ENCODE measurements around the gene KIAA1958. TPM values are rescaled to one million over a fixed set of nuclear protein-coding genes. Genes with fewer than 3 reads are reported as not detected.

The KIAA1958 gene
- total and polyA plus RNA-seq, 2 of the 4 experiments (the other 2 are of a cell fraction): 0.65 to 1.8 TPM

- no peak overlapping the region for H3K4ac ChIP-seq (ENCODE audit: low read depth, low read length)
- no TSS peak for BruUV-seq (replicated peaks)
- H3K4me1 ChIP-seq (ENCODE audit: control insufficient read depth, insufficient read depth, low read length): no peaks in the 10 kb centered on the region
- H2AK5ac ChIP-seq (ENCODE audit: low read depth, low read length): no peak overlapping the region
- ChIA-PET POLR2A (ENCODE audit: unreplicated experiment) (no interaction called here), CTCF (no interaction called here)
- no peak overlapping the region for H2BK120ac ChIP-seq (ENCODE audit: low read depth, low read length)
- H3K27ac ChIP-seq (ENCODE audit: insufficient read depth, low read length): no peak overlapping the region
- no peak overlapping the region for H4K5ac ChIP-seq (ENCODE audit: low read depth, low read length)
- H3K56ac ChIP-seq (ENCODE audit: extremely low read depth, insufficient read depth, low read length): no peak overlapping the region
- H2AFZ ChIP-seq (replicated peaks; ENCODE audit: low read length, poor library complexity): no peak overlapping the region
- no peak overlapping the region for H3K4me3 ChIP-seq (ENCODE audit: insufficient read depth, low read depth, low read length)
- peaks cover 5% of the 10 kb centered on the region; the same call in 1 of the 2 replicates for H3K36me3 ChIP-seq (ENCODE audit: control insufficient read depth, insufficient read depth, low read length)
- no peak overlapping the region for H2BK5ac ChIP-seq (ENCODE audit: low read depth, low read length, poor library complexity, severe bottlenecking)
- H4K20me1 ChIP-seq (ENCODE audit: insufficient read depth, low read length): no peaks in the 10 kb centered on the region
- H3K9me1 ChIP-seq (ENCODE audit: insufficient read depth, low read length): 0 out of 2 replicates have a peak, but pooled peaks cover 4% of the 10 kb centered on the region
- intact Hi-C loops (cut with micrococcal nuclease): no loop called here
- no peaks in the 10 kb centered on the region for H3K27me3 ChIP-seq (ENCODE audit: control insufficient read depth, insufficient read depth, low read length)
- no peak overlapping the region for H3K14ac ChIP-seq (replicated peaks; ENCODE audit: low read depth, low read length)
- DNase-seq (peak; percentile 1), ATAC-seq (ENCODE audit: low read depth) (no peak)
- no peak overlapping the region for H2AK9ac ChIP-seq (replicated peaks; ENCODE audit: low read depth, low read length, poor library complexity)
- no peaks in the 10 kb centered on the region for H3K9me3 ChIP-seq (ENCODE audit: control insufficient read depth, insufficient read depth, low read length)
- H2BK20ac ChIP-seq (ENCODE audit: low read depth, low read length): no peak overlapping the region
- no peak overlapping the region for H3K4me2 ChIP-seq (ENCODE audit: low read depth, low read length)
- in situ Hi-C loops (cut with MboI; ENCODE audit: low sequenced_read_pairs): no loop called here
- no peaks in the 10 kb centered on the region for H3K79me1 ChIP-seq (ENCODE audit: low read depth in 1 of 2, low read length in 2 of 2)
- no CpG with 5 or more reads among the region's 2 CpGs for WGBS, 2 experiments (ENCODE audit: extremely low coverage in 2 of 2, insufficient read length in 1 of 2)
- H3K18ac ChIP-seq (ENCODE audit: low read depth, low read length): no peak overlapping the region
- no peak overlapping the region for H2BK15ac ChIP-seq (ENCODE audit: low read depth, low read length)
- H3K23ac ChIP-seq (ENCODE audit: low read depth, low read length): no peak overlapping the region
- H4K8ac ChIP-seq (ENCODE audit: low read depth in 2 of 2, low read length in 2 of 2): no peak overlapping the region
- no peak overlapping the region for H4K91ac ChIP-seq (ENCODE audit: insufficient read depth, low read depth, low read length)
- H3K9ac ChIP-seq (ENCODE audit: low read depth, low read length): no peak overlapping the region
- dilution Hi-C loops (cut with HindIII; ENCODE audit: low sequenced_read_pairs, unreplicated experiment): no loop called here
- TF ChIP-seq FOS (IDR thresholded peaks at IDR 0.05; ENCODE audit: low read depth, low read length): no peak
- no peak for TF ChIP-seq CTCF (conservative IDR thresholded peaks at IDR 0.05; ENCODE audit: low read depth, low read length)
- TF ChIP-seq USF2 (IDR thresholded peaks at IDR 0.05; ENCODE audit: low read depth, low read length): no peak
- TF ChIP-seq CHD1 (IDR thresholded peaks at IDR 0.05; ENCODE audit: low read depth, low read length): no peak
- TF ChIP-seq RAD21 (IDR thresholded peaks at IDR 0.05; ENCODE audit: low read length): no peak
- TF ChIP-seq, protein P1, sequence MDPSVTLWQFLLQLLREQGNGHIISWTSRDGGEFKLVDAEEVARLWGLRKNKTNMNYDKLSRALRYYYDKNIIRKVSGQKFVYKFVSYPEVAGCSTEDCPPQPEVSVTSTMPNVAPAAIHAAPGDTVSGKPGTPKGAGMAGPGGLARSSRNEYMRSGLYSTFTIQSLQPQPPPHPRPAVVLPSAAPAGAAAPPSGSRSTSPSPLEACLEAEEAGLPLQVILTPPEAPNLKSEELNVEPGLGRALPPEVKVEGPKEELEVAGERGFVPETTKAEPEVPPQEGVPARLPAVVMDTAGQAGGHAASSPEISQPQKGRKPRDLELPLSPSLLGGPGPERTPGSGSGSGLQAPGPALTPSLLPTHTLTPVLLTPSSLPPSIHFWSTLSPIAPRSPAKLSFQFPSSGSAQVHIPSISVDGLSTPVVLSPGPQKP (IDR thresholded peaks at IDR 0.05; ENCODE audit: borderline replicate concordance, low read depth, low read length): no peak
- no peak for TF ChIP-seq MAZ (IDR thresholded peaks at IDR 0.05; ENCODE audit: borderline replicate concordance, low read depth, low read length)
- no peak for TF ChIP-seq POLR2A (IDR thresholded peaks at IDR 0.05; ENCODE audit: low read depth, low read length)
- no peak for TF ChIP-seq SMC3 (IDR thresholded peaks at IDR 0.05; ENCODE audit: low read depth, low read length)
- no peak for TF ChIP-seq MAFK (IDR thresholded peaks at IDR 0.05; ENCODE audit: low read depth, low read length)
- TF ChIP-seq RFX5 (IDR thresholded peaks at IDR 0.05; ENCODE audit: low read depth, low read length): no peak
- TF ChIP-seq BHLHE40 (IDR thresholded peaks at IDR 0.05; ENCODE audit: low read depth, low read length): no peak
- no peak for TF ChIP-seq CEBPB (IDR thresholded peaks at IDR 0.05; ENCODE audit: low read depth, low read length)
- no peak for TF ChIP-seq RCOR1 (IDR thresholded peaks at IDR 0.05; ENCODE audit: insufficient replicate concordance, low read length)
Observed at GRCh38 chr9:112615584-112616266, 129.1 kb downstream of the KIAA1958 start.
